GM19239 (cell line): ENCODE results near the gene CUX1.
A peak's percentile ranks its signal among the peaks of the same experiment; 100 is the strongest.

Experiments used
- DNase-seq: peaks from one replicate; pipeline ENCODE4 v3.0.0; 2011; ENCODE audit warnings: low spot score; ENCODE audit not compliant: insufficient read length
- FAIRE-seq: peaks from 2 replicates; lab custom pipeline; 2011; peaks lifted over from hg19 to GRCh38; lab: Jason Lieb, UNC

Gene CUX1, protein sequence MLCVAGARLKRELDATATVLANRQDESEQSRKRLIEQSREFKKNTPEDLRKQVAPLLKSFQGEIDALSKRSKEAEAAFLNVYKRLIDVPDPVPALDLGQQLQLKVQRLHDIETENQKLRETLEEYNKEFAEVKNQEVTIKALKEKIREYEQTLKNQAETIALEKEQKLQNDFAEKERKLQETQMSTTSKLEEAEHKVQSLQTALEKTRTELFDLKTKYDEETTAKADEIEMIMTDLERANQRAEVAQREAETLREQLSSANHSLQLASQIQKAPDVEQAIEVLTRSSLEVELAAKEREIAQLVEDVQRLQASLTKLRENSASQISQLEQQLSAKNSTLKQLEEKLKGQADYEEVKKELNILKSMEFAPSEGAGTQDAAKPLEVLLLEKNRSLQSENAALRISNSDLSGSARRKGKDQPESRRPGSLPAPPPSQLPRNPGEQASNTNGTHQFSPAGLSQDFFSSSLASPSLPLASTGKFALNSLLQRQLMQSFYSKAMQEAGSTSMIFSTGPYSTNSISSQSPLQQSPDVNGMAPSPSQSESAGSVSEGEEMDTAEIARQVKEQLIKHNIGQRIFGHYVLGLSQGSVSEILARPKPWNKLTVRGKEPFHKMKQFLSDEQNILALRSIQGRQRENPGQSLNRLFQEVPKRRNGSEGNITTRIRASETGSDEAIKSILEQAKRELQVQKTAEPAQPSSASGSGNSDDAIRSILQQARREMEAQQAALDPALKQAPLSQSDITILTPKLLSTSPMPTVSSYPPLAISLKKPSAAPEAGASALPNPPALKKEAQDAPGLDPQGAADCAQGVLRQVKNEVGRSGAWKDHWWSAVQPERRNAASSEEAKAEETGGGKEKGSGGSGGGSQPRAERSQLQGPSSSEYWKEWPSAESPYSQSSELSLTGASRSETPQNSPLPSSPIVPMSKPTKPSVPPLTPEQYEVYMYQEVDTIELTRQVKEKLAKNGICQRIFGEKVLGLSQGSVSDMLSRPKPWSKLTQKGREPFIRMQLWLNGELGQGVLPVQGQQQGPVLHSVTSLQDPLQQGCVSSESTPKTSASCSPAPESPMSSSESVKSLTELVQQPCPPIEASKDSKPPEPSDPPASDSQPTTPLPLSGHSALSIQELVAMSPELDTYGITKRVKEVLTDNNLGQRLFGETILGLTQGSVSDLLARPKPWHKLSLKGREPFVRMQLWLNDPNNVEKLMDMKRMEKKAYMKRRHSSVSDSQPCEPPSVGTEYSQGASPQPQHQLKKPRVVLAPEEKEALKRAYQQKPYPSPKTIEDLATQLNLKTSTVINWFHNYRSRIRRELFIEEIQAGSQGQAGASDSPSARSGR (N-terminal part only)

DNA sequence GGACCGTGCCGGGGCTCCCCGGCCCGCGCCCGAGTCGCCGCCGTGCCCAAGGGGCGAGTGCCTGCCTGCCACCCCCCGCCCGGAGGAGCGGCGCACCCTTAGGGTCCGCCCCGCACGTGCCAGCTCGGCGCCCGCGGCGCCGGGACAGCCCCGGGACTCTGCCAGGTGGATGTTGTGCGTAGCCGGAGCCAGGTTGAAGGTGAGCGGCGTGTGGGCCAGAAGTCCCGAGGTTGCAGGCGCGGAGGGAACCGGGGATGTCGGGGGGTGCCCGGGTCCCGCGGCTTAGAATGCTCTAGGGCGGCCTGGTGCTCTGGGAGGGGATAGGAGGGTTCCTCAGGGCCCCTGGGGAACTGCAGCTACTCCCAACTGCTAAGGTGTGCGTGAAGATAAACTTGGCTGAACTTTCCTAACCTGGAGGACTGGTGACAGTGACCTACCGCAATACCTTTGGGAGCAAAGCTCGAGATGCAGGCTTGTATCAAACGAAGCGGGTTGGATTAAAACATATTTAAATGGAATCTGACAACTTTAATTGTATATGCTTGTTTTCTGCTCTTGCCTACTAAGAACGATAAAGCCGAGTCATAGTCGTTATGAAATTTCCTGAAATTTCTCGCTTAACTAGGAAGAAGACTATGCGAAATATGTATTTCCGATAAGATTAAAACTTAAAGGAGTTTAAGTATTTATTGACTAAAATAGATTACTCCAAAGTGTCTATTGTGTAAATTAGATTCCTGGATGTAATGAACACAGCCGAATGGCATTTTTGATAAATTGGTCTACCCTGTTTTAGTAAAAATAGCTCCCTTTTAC lies at the start of gene CUX1:
CUX1 (plus strand) TSS at position 156 of the 816 bp plus-strand sequence; CDS start at position 170, 14 bp downstream.
- peak; percentile 91 for FAIRE-seq
- peak; percentile 27 for DNase-seq

DNA sequence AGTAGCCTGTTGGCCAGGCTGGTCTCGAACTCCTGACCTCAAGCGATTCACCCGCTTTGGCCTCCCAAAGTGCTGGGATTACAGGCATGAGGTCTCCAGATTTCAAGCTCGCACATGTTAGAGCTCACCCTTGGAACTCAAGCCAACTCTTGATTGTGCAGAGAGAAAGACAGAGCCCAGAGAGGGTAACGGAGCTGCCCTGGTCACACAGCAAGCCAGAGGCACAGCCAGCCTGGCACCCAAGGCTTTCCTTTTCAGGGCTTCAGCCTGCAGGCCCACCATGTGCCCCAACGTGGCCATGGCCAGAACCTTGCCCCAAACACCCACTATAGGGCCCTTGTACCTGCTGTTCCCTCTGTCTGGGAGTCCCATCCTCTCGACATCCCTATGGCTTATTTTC lies 49.1 kb upstream of the CUX1 start:
- DNase-seq (no peak), FAIRE-seq (no peak)

DNA sequence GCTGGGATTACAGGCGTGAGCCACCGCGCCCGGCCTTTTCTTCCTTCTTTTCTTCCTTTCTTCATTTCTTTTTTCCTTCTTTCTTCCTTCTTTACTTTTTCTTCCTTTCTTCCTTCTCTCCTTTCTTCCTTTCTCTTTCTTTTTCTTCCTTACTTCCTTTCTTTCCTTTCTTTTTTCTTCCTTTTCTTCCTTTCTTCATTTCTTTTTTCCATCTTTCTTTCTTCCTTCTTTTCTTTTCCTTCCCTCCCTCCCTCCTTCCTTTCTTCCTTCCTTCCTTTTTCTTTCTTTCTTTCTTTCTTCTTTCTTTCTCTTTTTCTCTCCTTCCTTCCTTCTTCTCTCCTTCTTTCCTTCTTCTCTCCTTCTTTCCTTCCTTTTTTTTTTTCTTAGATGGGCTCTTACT lies 47.0 kb upstream of the CUX1 start:
- no peak for FAIRE-seq
- DNase-seq = no peak

DNA sequence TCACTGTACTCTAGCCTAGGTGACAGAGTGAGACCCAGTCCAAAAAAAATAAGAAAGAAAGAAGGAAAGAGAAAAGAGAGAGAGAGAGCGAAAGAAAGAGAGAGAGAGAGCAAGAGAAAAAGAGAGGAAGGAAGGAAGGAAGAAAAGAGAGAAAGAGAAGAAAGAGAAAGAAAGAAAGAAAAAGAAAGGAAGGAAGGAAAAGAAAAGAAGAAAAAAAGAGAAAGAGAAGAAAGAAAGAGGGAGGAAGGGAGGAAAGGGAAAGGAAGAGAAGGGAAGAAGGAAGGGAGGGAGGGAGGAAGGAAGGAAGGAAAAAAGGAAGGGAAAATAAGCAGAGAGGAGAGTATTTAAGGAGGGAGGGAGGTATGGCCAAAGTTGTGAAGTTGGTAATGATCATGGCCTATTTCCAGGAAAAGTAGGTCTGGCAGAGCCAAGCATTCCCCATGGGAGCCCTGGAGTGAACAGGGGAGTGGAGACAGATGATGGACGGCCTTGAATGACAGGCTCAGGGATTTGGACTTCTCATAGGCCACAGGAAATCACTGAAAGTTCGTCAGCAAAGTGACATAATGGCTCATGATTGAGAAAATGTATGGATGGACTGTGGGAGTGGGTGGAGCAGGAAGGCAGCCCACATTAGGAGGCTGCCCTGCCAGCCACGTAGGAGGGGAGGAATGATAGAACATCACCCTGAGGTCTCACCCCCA lies 44.8 kb upstream of the CUX1 start:
- FAIRE-seq (no peak), DNase-seq (no peak)

DNA sequence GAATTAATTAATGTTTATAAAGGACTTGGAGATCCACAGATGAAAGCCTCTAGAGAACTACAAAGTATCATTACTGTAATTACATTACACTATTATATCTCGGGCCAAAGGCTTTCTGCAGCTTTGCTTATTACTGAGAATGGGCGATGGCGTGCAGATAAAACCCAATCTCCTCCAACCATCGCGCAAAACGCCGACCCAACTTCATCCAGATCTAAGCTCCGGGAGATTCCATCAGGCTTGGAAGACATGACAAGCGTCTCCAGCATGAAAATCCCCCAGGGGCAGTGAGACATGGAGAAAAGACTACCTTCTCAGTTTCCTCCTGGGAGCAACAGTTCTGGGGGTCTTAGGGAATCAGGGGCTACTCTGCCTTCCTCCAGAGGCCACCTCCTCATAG lies 42.2 kb upstream of the CUX1 start:
- no peak for FAIRE-seq
- DNase-seq = no peak

DNA sequence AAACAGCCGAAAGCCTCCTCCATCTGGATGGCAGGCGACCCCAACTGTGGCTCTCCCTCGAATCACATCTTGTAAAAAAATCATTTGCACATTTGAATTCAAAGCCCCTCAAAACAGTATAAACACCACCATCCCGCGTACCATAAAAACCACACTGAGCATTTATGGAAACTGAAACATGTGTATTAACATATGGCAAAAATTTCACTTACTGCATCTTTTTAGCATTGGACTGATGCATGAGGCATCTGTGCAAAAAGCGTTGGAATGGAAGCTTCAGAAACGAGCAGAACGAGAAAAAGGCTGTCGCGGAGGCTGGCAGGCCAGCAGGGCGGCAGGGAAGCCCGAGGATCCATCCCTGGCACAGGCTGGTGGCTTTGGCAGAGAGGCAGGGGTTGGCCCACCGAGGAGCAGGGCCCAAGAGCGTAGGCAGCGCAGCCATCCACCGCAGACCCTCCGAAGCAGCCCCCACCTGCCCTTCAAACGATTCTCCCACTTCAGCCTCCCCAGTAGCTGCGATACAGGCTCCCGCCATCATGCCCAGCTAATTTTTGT lies 39.3 kb upstream of the CUX1 start:
- FAIRE-seq = no peak
- DNase-seq = no peak

DNA sequence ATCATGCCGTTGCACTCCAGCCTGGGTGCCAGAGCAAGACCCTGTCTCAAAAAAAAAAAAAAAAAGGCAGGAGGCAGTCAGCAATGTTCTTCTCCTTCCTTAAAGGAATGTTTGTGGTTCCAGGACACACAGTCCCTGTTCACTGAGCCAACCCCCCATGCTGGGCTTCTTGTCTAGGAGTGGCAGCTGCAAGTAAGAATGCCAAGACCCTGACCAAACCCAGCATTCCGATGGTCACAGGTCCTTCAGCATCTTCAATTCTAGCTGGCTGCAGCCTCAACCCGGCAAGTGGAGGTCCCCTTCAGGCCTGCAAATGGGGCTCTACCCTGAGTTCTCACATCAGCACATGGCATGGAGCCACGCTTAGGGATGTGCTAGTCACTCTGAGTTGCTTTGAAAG lies 38.2 kb upstream of the CUX1 start:
- FAIRE-seq (no peak), DNase-seq (no peak)

DNA sequence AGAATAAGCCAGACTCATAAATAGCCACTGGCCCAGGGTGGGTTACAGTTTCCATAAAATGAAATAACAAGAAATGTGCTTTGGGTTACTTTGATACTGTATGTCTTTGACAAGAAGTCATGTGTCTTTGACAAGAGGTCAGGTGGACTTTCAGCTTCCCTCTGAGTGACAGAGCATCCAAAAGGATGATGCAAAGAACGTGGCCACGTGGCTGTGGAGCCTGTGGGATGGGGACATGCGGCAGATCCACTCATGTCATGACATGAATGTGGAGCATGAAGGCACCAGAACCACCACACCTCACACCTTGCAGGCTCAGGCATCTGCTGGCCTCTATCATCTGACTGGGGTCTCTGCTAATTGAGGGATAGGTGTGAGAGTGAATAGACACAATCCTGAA lies 37.1 kb upstream of the CUX1 start:
- DNase-seq = no peak
- FAIRE-seq = no peak

DNA sequence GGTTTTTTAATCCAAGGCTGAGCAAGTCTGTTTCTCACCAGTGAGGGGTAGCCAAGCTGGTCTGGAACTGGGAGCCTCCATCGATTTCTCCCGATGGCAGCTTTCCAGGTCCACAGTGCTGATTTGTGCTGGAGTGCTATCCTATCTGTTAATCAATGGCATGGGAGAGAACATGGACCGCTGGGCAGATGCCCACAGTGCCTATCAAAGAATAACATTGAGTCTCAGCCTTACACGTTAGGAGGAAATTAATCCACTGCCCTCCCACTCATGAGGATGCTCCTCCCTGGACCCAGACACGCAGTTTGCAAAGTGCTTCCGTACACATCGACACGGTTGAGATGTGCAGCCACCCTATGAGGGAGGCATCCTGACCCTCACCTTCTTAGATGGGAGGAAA lies 36.0 kb upstream of the CUX1 start:
- DNase-seq (no peak), FAIRE-seq (no peak)

DNA sequence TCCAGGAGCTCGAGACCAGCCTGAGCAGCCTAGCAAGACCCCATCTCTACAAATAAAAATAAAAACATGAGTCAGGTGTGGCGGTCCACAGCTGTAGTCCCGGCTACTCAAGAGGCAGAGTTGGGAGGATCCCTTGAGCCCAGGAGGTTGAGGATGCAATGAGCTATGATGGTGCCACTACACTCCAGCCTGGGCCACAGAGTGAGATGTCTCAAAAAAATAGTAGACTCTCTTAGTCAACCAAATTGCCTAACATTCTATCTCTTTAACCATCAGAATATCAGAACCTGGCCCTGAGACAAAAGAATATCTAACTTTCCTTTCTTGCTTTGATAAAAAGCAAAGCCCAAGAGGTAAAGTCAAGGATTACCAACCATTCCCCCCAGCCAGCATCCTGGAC lies 35.0 kb upstream of the CUX1 start:
- FAIRE-seq = no peak
- no peak for DNase-seq

DNA sequence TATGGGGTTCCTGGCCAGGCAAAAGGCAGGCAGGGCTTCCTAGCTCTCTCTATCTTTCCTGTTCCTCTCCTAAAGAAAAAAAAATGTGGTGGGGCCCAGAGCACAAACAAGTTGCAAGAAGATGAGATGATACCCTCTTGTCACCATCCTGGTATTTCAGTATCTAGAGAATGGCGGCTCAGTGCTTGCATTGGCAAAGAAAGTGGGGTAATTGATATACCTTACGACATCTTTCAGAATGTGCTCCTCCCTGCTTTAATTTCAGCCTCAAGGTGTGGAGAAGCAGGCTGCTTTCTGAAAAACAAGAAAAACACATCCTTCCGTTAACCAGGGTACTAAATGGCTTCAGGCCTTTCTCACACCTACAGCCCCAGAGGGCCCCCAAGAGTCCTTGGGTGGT lies 34.5 kb upstream of the CUX1 start:
- FAIRE-seq (no peak), DNase-seq (no peak)

DNA sequence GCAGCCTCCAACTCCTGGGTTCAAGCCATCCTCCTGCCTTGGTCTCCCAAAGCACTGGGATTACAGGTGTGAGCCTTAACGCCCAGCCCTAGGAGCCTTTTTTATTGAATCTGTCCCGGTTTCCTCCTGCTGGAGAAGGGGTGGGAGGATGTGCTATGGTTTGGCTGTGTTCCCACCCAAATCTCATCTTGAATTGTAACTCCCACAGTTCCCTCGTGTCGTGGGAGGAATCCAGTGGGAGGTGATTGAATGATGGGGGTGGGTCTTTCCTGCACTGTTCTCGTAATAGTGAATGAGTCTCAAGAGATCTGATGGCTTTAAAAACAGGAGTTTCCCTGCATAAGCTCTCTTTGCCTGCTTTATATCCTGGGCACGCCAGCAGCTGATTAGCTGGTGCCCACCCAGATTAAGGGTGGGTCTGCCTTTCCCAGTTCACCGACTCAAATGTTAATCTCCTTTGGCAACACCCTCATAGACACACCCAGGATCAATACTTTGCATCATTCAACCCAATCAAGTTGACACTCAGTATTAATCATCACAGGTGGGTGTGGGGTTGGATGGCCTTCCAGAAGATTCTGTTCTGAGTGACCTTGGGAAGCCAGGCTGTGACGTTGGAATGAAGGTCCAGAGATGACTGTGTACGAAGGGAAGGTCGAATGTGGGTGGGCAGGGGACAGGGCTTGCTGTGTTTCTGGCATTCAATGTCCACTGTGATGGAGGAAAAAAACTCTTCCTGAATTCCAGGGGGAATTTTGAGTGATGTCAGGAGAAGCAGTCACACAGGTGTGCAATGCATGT lies 33.8 kb upstream of the CUX1 start:
- no peak for DNase-seq
- no peak for FAIRE-seq

DNA sequence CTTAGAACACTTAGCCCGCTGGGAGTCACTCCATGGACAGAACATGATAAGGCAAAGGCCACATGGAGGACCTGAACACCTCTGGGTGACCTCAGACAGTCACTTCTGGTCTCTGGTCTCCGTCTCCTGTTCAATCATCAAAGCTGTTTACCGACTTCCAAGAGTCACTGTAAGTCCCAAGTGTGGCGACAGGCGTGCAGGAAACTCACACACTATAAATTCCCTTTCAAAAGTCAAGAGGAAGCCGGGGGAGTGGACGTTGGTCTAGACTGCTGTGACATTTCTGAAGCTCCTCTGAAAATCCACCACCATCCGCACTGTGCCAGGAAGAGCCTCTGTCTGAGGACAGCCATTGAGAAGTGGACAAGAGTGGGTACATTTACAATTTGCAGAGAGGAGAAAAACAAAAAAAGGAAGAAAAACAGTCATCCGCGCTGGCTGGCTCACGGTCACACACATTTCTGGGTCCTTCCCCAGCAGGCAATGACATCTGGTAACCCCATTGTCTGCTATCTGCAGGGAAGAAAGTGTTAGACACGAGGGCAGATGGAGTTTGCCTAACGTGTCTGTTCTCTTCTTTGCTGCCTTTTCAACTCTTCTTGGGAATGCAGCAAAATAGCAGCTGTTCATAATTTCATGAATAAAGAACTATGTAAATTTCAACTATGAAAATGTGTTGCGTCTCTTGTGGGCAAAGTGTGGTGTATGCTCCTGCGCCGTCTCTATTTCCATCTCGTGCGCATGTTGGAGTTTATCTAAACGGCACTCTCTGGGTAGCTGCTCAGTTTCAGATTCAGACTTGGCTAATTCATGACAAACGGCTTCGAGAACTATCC lies 32.9 kb upstream of the CUX1 start:
- FAIRE-seq (no peak), DNase-seq (no peak)

DNA sequence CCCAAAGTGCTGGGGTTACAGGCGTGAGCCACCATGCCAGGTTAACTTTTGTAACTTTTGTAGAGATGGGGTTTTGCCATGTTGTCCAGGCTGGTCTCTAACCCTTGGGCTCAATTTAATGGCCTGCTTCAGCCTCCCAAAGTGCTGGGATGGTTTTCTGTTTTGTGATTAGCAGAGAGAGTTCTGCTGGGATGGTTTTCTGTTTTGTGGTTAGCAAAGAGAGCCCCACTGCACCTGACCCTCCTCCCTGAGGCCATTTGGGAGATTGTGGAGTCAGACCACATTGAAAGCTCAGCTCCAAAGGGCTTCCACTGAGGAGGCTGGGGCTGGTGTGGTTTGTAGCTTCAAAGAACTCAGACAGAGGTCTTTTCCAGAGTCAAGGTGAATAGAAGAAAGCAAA lies 29.6 kb upstream of the CUX1 start:
- FAIRE-seq (no peak), DNase-seq (no peak)

DNA sequence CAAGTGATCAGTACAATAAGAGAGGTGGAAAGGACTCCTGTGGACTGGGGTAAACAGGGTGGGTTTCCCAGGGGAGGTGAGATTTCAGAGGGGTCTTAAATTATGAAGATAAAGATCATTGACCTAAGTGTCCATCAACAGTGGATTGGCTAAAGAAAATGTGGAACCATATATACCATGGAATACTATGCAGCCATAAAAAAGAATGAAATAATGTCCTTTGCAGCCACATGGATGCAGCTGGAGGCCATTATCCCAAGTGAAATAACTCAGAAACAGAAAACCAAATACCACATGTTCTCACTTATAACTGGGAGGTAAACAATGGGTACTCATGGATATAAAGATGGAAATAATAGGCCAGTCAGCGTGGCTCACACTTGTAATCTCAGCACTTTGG lies 28.9 kb upstream of the CUX1 start:
- DNase-seq = no peak
- FAIRE-seq = no peak

DNA sequence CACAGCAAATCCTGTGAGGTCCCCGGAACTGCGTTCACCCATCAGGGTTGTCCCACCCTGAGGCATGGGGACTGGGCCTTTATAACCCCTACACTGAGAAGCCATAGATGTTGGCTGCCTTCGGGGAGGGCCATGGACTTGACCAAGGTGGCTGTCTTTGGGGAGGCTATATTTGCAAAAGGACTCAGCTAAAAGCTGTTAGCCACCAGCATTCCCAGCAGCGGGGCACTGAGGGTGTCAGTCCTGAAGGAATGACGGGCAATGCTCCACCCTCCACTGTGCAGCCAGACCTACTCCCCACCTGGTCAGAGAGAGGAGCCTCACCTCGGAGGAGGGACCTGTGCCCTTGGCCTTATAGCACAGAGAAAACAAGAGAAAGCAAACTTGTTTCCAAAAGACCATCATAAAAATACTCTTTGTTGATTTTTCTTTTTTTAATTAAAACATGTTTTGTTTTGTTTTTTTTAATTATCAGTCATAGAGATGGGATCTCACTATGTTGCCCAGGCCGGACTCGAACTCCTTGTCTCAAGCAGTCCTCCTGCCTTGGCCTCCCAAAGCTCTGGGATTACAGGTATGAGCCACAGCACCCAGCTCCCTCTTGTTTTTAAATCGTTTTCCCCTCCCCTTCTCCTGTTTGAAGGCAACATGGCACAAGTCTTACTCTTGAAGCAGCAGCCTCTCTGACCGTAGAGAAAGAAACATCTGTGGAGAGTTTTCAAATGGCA lies 26.7 kb upstream of the CUX1 start:
- DNase-seq (no peak), FAIRE-seq (no peak)
